NCI-H82 (cell line): ENCODE results near the gene RCAN1.
"Not testable (repeated sequence)": the region's sequence is repeated elsewhere in the genome, so short reads cannot be mapped to it uniquely, and the experiment has no call there.

Experiments
- DNase-seq: peaks from one replicate; lab custom pipeline; 2025; lab: John Stamatoyannopoulos, UW

The RCAN1 gene

DNA sequence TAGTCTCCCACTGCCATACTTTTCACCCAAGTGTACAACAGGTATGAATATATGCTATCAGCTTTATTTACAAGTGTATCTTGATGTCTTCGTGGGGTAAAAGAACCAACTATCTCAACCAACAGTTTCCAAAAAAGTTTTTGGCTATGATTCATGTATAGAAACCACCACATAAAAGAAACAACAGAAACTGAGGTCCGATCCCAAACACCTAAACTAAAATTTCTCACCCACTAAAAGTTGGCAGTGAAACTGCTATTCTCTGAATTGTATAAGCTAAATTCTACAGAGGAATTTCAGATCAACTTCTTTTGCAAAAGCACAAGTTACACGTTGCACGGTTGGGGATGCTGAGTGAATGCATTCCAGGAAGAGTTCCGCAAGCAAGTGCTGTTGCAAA, 97.9 kb downstream of the RCAN1 start:
- no peak for DNase-seq

DNA sequence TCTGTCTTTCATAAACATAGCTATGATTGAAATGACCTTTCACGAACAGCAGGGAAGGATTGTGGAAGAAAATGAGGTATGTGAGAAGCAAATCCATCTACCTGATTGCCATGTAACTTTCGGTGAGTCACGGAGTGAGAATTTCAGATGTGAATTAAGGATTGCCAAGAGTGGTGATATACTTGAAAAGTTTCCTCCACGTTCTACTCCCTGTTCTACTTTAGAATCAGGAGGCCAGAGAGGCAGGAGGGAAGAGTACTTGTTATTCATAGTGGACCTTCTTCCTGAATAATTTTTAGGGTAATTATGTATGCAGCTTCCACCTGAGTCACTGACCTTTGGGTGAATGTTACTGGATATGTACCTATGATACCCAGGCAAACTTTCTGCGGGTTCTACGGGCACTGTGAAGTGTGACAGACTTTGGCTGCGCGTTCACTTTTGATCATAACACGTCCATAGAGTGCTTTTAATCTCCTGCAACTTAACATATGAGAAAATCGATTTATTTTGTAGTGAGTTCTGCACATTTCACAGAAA, 100.3 kb downstream of the RCAN1 start:
- no peak for DNase-seq

DNA sequence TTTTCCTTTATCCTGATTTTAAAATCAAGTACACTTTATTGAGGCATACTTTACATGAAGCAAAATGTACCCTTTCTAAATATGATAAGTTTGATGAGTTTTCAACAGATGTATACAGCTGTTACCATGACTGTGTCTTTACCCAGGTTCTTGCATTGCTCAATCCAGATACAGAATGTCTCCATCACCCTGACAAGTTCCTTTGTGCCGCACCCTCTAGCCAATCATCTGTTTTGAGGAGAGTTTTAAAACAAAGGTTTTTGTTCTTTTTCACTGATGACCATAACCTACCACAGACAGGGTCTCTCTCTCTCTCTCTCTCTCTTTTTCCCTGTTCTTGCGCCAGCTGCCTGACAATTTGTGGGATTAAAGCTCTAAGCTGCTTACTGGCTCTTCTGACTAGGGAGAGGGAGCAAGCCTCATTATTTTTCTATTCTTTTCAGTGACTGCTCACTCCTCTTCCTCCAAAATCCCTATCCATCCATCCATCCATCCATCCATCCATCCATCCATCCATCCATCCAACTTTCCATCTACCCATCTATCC, 101.7 kb downstream of the RCAN1 start:
- DNase-seq: peak; percentile 86

DNA sequence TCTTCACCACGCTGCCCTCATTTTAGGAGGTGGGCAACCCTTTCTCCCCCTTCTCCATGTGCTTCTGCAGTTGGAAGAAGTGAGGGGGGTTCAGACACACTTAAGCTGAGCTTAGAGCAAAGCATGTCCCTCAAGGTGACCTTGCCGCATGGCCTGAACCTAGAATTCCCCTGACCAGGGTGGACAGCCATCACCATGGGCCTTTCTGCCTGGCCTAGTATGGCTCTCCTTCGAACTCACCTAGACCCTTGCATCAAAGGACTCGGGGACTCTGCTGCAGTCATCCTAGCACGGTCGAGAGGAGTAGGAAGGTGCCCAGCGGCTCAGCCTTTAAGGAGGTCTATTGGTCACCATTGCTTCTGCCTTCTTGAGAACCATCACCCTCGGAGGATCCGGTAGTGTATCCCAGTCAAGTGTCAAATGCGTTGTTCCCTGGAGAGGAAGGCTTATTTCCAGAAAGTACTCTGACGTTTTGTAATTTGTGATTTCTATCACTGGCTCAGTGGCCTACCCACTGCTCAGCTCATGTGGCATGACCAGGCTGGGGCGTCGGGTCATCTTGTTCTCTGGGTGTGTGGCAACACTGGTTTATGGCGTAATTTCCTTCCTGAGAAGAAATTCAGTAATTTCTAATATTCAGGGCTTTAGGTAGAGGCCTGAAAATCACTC, 103.0 kb downstream of the RCAN1 start, which contains the start of gene KCNE1:
Gene KCNE1, minus strand, starts transcription at position 424 of the 669 bp plus-strand sequence. CDS start 62,576 bp downstream, outside the sequence.
- DNase-seq: peak; percentile 5

DNA sequence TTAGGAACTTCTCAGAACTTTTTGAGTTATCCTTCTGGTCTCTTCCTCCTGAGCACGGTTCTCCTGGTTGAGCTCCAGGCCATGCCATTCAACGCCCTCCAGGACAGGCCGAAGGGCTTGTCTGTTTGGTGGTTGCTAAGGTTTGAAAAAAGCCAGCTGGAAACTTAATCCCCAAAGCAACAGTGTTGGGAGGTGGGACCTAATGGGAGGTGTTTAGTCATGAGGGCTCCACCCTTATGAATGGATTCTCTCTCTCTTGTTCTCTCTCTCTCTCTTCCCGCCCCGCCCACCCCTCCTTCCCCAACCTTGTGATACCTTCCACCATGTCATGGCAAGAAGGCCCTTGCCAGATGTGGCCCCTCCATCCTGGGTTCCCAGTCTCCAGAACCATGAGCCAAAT, 103.7 kb downstream of the RCAN1 start:
- peak; percentile 70 for DNase-seq

DNA sequence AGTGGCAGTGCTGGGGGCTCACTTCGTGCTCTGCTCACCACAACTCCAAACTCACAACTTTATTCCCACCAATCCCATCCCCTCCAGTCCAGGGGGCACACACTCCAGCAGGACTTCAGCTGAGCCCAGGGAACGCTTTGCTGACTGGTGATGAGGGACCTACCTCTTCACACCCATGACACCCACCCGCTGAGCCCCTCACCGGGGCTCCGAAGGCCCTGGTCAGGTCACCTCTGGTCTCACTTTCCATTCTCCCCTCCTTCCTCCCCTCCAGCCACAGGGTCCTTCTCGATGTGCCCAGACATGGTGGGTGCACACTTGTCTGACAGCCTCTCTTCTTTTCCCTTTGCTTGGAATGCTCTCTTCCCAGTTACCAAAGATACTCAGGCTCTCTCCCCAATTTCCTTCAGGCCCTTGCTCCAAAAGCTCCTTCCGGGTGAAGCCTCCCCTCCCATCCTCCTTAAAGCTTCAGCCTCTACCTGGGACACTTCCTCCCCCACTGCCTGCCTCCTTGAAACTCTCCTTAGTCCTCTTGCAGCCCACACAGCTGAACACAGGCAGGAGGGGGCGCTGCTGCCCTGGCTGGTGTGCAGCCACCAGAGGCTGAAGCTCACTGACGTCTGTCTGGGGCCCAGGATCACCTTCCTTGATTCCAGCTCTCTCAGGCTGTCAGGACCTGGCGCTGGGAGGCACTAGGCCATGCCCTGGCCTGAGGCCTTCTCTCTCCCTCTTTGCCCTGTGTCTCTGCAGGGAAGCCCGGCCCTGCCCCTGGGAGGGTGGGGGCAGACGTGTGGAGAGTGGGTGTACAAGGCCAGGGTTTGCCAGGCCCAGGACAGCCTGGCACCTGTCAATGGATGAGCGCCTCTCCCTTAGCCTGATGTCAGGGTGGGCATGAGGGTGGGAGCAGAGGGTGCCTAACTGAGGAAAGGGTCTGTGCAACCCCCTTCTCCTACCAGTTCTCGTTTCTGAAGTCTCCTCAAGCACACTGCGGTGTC, 104.5 kb downstream of the RCAN1 start:
- DNase-seq: peak; percentile 80

DNA sequence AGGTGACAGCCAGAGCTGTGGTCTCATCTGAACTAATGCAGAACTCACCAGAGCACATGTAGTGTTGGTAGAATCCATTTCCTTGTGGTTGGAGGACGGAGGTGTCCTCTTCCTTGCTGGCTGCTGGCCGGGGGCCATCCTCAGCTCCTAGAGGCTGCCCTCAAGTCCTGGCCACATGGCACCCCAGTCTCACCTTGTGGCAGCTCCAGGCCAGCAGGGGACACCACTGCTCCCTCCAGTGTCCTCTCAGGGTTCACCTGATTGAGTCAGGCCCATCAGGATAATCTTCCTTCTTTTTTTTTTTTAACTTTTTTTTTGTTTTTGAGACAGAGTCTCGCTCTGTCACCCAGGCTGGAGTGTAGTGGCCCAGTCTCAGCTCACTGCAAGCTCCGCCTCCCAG, 105.8 kb downstream of the RCAN1 start:
- DNase-seq: no peak

DNA sequence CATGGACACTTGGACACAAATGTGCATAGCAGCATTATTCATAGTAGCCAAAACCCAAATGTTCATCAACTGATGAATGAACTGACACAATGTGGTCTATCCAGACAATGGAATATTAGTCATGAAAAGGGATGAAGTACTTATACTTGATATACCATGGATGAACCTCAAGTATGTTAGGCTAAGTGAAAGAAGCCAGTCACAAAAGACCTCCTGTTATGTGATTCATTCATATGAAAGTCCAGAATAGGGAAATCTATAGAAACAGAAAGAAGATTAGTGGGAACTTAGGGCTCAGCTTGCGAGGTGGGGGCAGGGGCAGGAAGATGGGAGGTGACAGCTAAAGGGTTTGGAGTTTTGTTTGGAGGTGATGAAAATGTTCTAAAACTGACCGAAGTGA, 110.3 kb downstream of the RCAN1 start:
- DNase-seq: no peak

DNA sequence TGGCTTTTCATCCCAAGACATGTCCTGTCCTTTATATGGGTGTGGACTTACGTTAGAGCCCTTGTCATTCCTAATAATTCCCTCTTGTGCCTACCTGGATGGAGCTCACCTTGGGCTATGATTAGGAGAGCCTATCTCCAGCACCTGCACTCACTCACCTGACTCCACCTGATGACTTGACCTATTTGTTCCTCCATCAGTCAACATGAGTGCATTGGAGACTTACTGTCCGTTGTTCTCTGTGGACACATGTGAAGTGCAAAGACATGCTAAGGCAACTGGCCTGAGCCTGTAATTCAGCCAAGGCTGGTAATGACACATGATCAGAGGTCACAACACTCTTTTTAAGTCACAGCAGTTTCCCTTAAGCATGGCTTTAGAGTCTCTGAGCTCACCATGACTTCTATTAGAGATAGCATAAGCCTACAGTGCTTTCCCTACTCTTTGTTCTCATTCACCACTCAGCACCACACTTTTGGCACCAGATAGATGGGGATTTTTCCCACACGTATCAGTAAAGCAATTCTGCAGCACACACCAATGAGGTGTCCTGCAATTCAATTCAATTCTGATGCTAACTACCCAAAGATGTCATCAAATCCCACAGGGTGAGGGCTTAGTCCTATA, 112.3 kb downstream of the RCAN1 start:
- no peak for DNase-seq

DNA sequence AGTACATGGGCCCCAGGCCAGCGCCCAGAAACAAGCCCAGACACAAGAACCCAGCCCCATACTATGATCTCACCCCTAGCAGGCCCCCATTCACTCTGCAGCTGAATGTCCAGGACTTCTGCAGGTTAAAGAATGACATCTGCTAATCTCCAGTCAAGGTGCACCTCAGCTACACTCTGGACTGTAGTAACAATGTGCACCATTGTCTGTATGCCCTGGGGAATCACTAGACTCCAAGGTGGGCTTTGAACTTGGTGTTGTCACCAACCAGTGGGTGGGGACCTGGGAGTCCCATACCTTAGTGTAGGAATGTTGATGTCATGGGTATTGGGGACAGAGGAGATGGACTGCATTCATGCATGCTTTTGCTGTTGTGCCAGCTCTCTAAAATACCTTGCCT, 113.2 kb downstream of the RCAN1 start:
- DNase-seq: no peak

DNA sequence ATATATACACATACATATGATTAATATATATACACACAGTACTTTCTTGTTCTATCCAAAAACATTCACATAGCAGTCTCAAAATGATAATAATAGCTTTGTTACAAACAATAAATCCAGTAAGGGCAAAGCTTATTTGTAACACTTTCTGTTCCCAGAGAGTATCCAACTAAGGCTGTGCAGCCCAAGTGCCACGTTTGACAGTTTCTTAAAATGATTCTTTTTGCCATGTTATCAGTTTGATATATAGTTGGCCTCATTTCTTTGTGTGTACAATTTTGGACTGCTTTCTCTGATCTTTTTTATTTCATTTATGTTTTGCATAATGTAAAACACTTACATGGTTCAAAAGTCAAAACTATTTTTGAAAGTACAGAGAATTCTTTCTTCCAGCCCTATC, 114.7 kb downstream of the RCAN1 start:
- DNase-seq: no peak

DNA sequence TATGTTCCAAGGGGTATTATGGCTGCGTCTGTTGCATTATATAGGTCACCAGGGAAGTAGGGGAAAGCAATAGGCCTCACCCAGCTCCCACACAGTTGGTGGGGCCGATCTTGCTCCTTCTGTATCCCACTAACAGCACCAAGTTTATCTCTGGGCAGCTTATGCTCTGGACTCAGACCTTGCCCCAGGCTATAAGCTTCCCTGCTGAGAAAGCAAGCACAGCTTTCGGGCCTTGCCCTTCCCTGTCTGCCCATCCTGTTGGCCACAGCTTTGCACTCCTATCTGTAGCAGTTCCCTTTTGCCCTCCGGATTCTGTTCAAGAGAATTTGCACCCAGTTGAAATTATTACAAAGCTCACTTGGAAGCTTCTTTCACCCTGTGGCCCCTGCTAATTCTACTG, 115.8 kb downstream of the RCAN1 start:
- no peak for DNase-seq

DNA sequence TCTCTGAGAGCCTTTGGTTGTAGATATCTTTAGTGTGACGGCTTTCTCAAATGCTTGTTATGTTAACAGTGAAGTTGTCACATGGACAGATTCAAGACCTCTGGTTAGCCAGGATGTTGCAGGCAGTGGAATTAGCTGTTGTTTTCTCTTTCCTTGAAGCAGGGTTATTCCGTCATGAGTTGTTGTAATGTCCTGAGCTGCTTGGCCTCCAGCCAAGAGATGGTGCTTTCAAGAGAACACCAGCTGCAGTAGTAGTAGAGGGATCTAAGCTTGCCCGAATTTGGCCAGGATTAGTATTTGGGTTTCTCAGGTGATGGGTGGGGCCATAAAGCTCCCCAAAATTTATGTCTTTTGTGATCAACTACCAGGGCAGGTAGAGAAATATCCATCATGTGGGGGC, 116.3 kb downstream of the RCAN1 start:
- DNase-seq: peak; percentile 55

DNA sequence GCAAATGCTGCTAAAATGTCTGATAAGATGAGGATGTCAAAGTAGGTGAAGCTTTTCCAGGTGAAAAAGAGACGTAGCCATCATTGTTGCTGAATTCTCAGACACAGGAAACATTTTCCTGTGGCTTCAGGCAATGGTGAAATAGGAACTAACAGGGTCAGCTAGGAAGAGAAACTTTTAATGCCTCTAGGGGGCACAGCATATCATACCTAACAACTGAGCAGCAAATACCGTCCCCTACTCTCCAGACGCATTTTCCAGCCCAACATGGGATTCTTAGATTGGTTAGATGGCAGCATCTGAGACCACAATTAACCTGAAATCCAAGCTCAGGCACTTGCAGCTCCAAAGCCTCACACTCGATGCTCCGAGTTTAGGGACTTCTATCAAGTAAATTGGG, 131.1 kb downstream of the RCAN1 start:
- not testable (repeated sequence) for DNase-seq

DNA sequence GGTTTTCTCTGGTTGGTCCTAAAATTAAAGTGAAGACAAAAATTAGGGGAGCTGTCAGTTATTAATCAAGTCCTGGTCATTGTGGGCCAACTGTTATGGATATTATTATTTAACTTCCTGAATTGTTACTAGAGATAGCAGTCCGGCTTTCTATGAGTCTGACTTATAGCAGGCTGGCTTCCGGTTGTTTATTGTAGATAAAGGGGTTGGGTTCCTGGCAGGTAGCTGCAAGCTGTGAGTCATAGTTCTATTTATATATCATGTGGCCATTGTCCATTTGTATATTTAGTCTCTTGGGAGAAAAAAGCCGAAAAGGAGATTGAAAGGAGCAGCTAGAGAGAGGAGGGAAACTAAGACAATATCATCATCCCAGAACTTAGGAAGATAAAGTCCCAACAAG, 131.5 kb downstream of the RCAN1 start:
- DNase-seq: not testable (repeated sequence)

DNA sequence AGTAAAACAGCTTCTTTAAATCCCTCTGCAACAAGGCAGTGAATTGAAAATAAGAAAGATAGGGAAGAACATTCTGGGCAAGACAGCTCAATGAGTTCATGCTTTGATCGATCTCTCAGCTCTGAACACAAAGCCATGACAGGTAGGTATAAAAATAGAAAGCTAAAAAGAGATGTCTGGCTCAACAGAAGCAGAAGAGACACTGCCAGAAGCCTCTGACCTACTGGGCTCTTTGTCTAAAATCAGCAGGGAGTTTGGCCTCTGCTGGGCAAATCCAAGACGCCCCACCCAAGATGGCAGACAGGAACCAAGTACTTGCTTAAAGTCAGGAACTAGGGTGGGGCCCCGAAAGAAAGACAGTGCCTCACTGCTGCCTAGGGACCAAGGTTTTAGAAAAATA, 147.6 kb downstream of the RCAN1 start:
- not testable (repeated sequence) for DNase-seq
